GM19463 (cell line): ENCODE data around the gene UBAC1.
"Not testable (repeated sequence)": the region's sequence is repeated elsewhere in the genome, so short reads cannot be mapped to it uniquely, and the experiment has no call there.

Experiments
- ATAC-seq: cut with Tn5 transposase; IDR thresholded peaks from one replicate; pipeline ENCODE4 v1.9.1; 2021; ENCODE audit warnings: mild to moderate bottlenecking, moderate library complexity; ENCODE audit not compliant: unreplicated experiment

Gene UBAC1

DNA sequence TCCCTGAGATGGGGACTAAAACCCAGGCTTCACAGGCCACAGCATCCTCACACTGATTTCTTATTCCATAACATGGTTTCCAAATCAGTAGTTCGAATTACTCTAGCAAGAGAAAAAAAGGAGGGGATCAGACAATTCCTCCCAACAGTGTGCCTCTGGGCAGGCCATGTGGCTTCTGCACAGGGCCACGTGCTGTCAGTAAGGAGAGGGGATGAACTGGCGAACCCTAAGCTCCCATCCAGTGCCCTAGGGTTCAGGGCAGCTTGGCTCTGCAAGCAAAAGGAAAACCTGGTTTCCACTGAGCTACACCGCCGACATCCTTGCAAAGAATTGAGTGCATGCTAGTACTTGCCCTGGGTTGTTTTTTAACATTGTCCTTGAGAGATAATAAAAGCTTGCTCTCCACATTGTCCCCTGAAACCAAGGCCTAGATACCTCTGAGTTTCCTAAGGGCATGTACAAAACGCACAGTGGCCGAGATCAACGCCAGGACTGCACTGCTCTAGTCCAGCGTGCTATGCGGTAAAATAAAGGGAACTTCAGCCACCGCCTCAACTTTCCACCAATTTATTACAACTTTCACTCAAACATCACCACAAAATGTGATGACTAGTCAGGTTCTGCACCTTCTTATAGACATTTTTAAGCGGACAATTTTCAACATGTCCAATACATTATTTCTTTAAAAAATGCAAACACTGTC, 58.4 kb downstream of the UBAC1 start:
- ATAC-seq = no peak

GRCh38 chr9:135901826-135902225, 59.3 kb downstream of the UBAC1 start:
- ATAC-seq = no peak

GRCh38 chr9:135901031-135901758, 60.0 kb downstream of the UBAC1 start:
- no peak for ATAC-seq

DNA sequence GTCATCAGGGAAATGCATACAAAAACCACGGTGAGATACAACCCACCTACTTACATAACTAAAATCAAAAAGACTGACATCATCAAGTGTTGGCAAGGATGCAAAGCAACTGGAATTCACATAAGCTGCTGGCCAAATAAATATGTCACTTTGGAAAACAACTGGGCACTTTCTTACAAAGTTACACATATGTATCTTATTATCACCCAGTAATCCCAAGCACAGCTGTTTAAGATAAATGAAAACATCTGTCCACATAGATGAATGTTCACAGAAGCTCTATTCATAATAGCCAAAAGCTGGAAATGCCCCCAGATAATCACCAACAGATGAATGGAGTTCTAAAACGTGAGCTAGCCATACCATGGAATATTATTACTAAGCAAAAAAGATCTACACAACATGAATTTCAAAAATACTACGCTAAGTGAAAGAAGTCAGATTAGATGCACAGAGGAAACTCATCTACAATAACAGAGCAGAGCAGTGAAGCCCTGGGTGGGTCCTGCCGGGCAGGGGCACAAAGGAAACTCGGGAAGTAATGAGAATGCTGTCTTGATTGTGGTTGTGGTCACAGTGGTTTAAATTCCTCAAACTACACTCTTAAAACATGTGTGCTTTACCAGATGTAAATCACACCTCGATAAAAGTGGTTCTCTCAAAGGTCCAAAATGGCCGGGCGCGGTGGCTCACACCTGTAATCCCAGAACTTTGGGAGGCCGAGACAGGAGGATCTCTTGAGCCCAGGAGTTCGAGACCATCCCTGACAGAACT, 62.4 kb downstream of the UBAC1 start:
- ATAC-seq = no peak

DNA sequence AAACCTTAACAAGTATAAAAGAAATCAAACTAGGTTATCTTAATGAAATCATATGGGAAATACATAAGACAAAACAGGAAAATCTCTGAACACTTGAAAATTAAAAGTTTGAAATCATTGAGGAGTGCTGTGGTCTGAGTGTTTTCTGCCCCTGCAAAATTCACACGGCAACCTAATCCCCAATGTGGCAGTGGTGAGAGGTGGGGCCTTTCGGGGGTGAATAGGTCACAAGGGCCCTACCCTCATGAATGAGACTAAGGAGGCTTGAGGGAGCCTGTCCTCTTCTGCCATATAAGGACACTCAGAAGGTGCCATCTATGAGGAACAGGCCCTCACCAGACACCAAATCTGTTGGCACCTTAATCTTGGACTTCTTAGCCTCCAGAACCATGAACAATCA, 64.5 kb downstream of the UBAC1 start:
- ATAC-seq = no peak

DNA sequence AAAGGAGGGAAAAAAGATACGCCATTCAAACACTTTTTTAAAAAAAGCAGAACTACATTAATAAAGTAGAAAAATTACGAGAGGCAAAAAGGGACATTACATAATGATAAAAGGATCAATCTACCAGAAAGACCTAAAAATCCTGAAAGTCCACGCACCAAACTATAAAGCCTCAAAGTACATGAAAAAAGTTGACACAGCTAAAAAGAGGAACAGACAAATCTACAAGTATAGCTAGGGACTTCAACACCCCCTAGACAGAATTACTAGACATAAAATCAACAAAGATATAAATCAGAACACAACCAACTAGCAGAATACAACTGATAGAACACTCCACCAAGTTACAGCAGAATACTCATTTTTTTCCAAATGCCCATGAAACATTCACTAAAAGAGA, 65.0 kb downstream of the UBAC1 start:
- no peak for ATAC-seq

GRCh38 chr9:135895202-135895848, 65.8 kb downstream of the UBAC1 start:
- ATAC-seq = no peak

- no peak for ATAC-seq
Observed at GRCh38 chr9:135893104-135893503, 68.1 kb downstream of the UBAC1 start.

DNA sequence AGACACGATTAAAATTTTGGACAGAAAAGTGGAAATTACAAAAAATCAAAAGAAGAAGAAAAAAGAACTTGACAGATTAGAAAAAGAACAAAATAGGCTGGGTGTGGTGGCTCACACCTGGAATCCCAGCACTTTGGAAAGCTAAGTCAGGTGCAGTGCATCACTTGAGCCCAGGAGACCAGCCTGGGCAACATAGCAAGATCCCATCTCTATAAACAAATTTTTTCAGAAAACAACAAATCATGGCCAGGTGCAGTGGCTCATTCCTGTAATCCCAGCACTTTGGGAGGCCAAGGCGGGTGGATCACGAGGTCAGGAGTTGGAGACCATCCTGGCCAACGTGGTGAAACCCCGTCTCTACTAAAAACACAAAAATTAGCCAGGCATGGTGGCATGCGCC, 68.8 kb downstream of the UBAC1 start:
- not testable (repeated sequence) for ATAC-seq

- no peak for ATAC-seq
Observed at GRCh38 chr9:135891027-135891631, 70.0 kb downstream of the UBAC1 start.

DNA sequence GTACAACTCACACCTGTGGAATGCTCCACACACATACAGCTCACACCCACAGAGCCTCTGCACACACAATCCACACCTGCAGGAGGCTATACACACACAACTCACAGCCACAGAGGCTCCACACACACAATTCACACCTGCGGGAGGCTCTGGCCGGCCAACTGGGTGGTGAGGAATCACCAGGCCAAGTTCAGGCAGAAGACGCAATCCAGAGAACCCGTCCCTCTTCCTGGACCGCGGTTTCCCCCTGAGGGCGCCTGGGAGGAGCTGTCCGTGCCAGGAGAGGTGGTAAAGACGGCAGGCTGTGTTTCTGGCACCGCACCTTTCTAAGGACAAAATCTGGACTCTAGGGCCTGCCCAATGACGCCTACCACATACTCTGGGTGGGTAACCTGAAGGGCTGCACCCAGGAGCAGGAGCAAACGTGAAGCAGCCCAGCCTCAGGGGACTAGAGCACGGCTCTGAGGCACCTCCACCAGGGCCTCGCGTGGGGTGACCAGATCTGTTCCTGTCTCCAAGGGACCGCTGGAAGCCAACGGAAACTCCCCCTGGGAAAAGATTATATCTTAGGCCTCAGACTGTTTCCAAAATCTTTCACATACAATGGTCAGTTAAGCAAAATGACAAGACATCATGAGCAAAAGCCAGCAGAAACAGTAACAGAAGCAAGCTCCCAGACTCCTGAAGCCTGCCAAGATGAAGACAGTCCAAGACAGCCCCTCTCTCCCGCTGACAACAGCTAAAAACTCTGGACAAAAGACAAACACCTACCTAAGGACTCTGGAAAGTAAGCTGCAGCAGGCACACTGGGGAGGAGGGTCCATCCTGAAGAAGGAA, 70.8 kb downstream of the UBAC1 start:
- no peak for ATAC-seq

GRCh38 chr9:135889564-135890189, 71.5 kb downstream of the UBAC1 start:
- ATAC-seq = no peak

GRCh38 chr9:135888766-135889394, 72.3 kb downstream of the UBAC1 start:
- no peak for ATAC-seq

GRCh38 chr9:135888126-135888765, 72.9 kb downstream of the UBAC1 start:
- no peak for ATAC-seq

- ATAC-seq = peak; percentile 82
Observed at GRCh38 chr9:135887585-135888050, 73.6 kb downstream of the UBAC1 start.

GRCh38 chr9:135887021-135887507, 74.1 kb downstream of the UBAC1 start:
- peak; percentile 21 for ATAC-seq

GRCh38 chr9:135886147-135886981, 74.8 kb downstream of the UBAC1 start:
- ATAC-seq = no peak
